Body of pancreas (tissue), 4 donors: ENCODE data around the gene SRSF12. TPM values are rescaled to one million over a fixed set of nuclear protein-coding genes. Genes with fewer than 3 reads are reported as not detected.

Experiments
- ATAC-seq: fragments of 150-250 bp; one replicate; pipeline ENCODE4 v1.9.1; 2016
- DNase-seq, 4 donors: peaks; one replicate each; pipeline ENCODE4 v3.0.0-alpha.2; 2019
- H3K27ac ChIP-seq, 4 donors: fragments of 200-600 bp; sonication (generic); 1 replicate in 3 of 4; 2 replicates in 1 of 4; pipeline versions ENCODE4 v1.5.1 to v1.6.1; 2016 to 2019; ENCODE audit warnings: mild to moderate bottlenecking in 1 of 4, mixed read lengths in 1 of 4, moderate library complexity in 1 of 4
- H3K27me3 ChIP-seq, 2 donors: fragments of 200-600 bp; sonication (generic); one replicate each; pipeline ENCODE4 v1.6.0; 2016; ENCODE audit warnings: mild to moderate bottlenecking in 1 of 2
- H3K36me3 ChIP-seq, 2 donors: fragments of 200-600 bp; sonication (generic); replicated peaks in 1 of 2; 2 replicates each; pipeline ENCODE4 v1.5.1; 2016; ENCODE audit warnings: low read depth in 2 of 2; ENCODE audit not compliant: insufficient read depth in 1 of 2
- H3K4me1 ChIP-seq: fragments of 200-600 bp; sonication (generic); one replicate; pipeline ENCODE4 v1.6.0; 2016
- H3K4me3 ChIP-seq, 2 donors: fragments of 200-600 bp; sonication (generic); 1 replicate in 1 of 2; 2 replicates in 1 of 2; pipeline ENCODE4 v1.5.1; 2016 to 2019
- H3K9me3 ChIP-seq, 3 donors: fragments of 200-600 bp; sonication (generic); 1 replicate in 2 of 3; 2 replicates in 1 of 3; pipeline ENCODE4 v1.5.1; 2016
- POLR2A ChIP-seq, 3 donors: fragments of 450-650 bp; IDR thresholded peaks; one replicate each; pipeline ENCODE4 v1.6.1; 2016; ENCODE audit warnings: antibody characterized with exemption in 3 of 3, mild to moderate bottlenecking in 2 of 3
- WGBS, 2 donors: methylation state at CpG; one replicate each; pipeline ENCODE4 v1.1.5; 2017; 5-methylcytosine and 5-hydroxymethylcytosine counted together
- intact Hi-C: fragments of 100-400 bp; cut with DNase I; formaldehyde crosslinking; loops from one replicate; pipeline ENCODE4 v1.15.1; 2023
- total RNA-seq, 2 donors: library from RNA; depleted of rRNA; stranded (reverse); fragments of >200 nt; gene quantifications; one replicate each; pipeline ENCODE4 v1.1.0, GENCODE V29; 2016
- TF ChIP-seq, protein P1 (sequence below), 7 experiments: fragments of 450-650 bp in 4 of 7; fragments of 200-600 bp in 3 of 7; sonication (generic) in 3 of 7; IDR thresholded peaks; one replicate each; pipeline ENCODE4 v1.5.1; 2016 to 2019; ENCODE audit warnings: antibody characterized with exemption in 7 of 7

The SRSF12 gene
- total RNA-seq, 2 donors from 2014 or later = 0.52 to 0.99 TPM

DNA sequence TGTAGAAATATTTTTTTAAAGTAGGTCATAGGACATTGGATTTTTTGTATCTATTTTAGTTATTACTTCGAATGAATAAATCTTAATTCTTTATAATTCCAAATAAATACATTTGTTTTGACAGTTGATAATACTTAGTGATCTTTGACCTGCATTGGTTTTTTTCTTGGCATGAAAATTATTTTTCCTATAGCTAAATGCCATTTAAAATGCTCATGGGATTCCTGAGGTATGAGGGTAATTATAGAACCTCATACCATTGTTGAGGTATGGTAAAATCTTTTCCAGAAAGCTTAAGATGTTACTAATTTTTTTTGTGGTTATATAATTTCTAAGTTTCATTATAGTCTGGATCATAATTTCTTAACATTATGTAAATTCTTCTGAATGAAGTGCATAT lies 36.3 kb upstream of the SRSF12 start:
- Histone ChIP-seq H3K9me3 (no peaks in the 10 kb centered on the region), H3K4me1 (peaks cover 10% of the 10 kb centered on the region), H3K4me3 (no peak overlapping the region), H3K27me3 (no peaks in the 10 kb centered on the region), H3K27ac (no peak overlapping the region), H3K36me3 (peaks cover 0 to 2% of the 10 kb centered on the region in 2 donors)
- DNase-seq = no peak
- ATAC-seq = no peak
- WGBS, 2 donors = 44 to 47% methylated on average over 1 of the region's 1 CpG
- no peak for TF ChIP-seq POLR2A (IDR thresholded peaks at IDR 0.05)
- TF ChIP-seq, protein P1, sequence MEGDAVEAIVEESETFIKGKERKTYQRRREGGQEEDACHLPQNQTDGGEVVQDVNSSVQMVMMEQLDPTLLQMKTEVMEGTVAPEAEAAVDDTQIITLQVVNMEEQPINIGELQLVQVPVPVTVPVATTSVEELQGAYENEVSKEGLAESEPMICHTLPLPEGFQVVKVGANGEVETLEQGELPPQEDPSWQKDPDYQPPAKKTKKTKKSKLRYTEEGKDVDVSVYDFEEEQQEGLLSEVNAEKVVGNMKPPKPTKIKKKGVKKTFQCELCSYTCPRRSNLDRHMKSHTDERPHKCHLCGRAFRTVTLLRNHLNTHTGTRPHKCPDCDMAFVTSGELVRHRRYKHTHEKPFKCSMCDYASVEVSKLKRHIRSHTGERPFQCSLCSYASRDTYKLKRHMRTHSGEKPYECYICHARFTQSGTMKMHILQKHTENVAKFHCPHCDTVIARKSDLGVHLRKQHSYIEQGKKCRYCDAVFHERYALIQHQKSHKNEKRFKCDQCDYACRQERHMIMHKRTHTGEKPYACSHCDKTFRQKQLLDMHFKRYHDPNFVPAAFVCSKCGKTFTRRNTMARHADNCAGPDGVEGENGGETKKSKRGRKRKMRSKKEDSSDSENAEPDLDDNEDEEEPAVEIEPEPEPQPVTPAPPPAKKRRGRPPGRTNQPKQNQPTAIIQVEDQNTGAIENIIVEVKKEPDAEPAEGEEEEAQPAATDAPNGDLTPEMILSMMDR (IDR thresholded peaks at IDR 0.05) = no peak
- intact Hi-C loops = no loop called here

DNA sequence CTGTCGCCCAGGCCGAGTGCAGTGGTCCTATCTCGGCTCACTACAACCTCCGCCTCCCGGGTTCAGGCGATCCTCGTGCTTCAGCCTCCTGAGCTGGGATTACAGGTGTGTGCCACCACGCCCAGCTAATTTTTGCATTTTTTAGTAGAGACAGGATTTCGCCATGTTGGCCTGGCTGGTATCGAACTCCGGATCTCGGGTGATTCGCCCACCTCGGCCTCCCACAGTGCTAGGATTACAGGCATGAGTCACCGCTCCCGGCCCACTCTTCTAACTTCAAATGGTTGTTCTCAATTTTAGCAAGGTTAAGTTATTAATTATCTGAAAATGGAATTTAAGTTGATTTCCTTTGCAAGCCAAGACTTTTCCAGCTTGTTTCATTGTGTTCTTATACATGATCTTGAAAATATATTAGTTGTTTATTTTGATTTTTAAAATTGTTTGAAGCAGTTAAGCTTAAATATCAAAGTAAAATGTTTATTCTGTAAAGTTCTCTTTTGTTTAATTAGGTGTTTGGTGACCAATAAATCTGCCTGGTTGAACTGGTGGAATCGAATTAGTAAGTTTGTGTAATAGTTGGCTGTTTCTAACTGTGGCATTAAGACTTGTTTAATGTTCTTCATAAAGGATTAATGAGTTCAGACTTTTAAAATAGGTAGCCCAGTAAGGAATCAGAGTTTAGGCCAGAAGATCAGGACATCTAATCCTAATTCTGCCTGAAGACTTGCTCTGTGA lies 30.3 kb upstream of the SRSF12 start:
- WGBS, 2 donors = 78 to 86% methylated on average over 16 to 17 of the region's 17 CpGs
- TF ChIP-seq, protein P1 (IDR thresholded peaks at IDR 0.05) = no peak
- TF ChIP-seq POLR2A (IDR thresholded peaks at IDR 0.05) = no peak
- Histone ChIP-seq H3K36me3 (no peaks in the 10 kb centered on the region), H3K27me3 (no peaks in the 10 kb centered on the region), H3K27ac (no peak overlapping the region), H3K4me3 (no peak overlapping the region), H3K4me1 (peaks cover 25% of the 10 kb centered on the region), H3K9me3 (no peaks in the 10 kb centered on the region)
- DNase-seq (no peak), ATAC-seq (no peak)
- intact Hi-C loops = no loop called here

DNA sequence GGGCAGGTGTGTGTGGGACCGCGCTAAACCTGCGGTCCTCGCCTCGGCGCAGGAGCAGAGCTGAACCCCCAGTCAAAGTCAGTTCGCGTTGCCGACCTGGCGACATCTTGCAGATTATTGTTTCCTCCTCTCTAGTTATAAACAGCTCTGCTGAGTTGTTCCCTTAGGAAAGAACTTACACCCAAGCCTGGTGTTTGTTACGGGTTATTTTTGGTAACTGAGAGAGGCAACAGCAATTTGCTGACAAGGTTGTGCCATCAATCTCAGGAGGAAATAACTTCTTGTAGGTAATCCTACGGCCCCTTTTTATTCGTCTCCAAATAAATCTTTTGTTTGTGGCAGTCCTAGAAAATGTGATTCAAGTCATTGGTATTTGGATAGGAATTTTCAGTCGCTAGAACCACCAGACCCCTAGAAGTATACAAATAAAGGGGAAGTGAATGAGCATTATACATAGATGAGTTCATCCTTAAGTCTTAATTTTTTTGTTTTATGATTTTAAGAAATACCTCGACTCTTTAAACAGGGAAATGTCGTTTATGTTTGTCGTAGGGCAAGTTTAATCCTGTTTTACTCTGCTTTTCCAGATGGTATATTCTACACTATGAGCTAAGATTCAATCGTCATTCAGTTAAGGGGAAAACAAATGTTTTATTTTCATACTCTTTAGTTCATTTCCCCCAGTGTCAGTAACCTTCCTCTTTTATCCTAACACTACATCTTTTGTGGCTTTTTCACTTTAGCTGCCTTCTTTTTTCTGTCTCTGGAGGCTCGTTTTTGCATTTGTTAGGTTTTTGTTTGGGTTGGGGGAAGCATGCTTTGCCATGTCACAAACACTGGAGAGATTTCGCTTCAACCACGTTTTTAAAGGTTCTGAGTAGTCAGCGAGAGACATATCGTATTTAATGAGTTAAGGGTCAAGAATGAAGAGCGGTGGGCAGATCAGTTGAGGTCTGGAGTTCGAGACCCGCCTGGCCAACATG lies 29.1 kb upstream of the SRSF12 start:
- DNase-seq (peak; percentile 21 to 60 (median 45)), ATAC-seq (peak; percentile 12)
- 19 to 22% methylated on average over 24 to 26 of the region's 26 CpGs for WGBS, 2 donors
- peak overlapping the region; percentile 50 to 76 for H3K4me3 ChIP-seq
- H3K36me3 ChIP-seq = no peaks in the 10 kb centered on the region
- H3K4me1 ChIP-seq = peaks cover 20% of the 10 kb centered on the region
- H3K9me3 ChIP-seq = no peaks in the 10 kb centered on the region
- TF ChIP-seq, protein P1 (IDR thresholded peaks at IDR 0.05) = no peak
- TF ChIP-seq POLR2A (IDR thresholded peaks at IDR 0.05) = no peak
- H3K27ac ChIP-seq = peak overlapping the region; percentile 82 to 96 (median 92)
- intact Hi-C loops = no loop called here
- H3K27me3 ChIP-seq = no peaks in the 10 kb centered on the region

DNA sequence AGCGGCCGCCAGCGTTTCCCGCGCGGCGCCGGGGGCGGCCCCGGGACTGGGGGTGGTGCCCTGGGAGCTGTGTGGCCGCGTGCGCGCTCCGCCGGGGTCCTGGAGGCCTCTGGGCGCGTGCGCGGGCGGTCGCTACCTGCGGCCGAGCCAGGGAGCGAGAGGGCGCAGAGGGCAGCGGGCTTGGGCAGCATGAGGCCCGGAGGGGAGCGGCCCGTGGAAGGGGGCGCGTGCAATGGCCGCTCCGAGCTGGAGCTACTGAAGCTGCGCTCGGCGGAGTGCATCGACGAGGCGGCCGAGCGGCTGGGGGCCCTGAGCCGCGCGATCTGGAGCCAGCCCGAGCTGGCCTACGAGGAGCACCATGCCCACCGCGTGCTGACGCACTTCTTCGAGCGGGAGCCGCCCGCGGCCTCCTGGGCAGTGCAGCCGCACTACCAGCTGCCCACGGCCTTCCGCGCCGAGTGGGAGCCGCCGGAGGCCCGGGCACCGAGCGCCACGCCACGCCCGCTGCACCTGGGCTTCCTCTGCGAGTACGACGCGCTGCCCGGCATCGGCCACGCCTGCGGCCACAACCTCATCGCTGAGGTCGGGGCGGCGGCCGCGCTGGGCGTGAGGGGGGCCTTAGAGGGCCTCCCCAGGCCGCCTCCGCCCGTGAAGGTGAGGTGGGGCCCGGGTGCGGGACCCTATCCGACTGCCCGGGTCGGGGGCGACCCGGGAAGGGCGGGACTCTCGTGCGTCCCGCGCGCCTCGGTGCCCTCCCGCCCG lies 28.3 kb upstream of the SRSF12 start, which contains the start of gene PM20D2:
Gene PM20D2, plus strand, starts transcription at position 100 of the 762 bp plus-strand sequence. Its CDS starts 90 bp downstream, at position 190.
- Histone ChIP-seq H3K4me3 (peak within 1 kb of the TSS; percentile 50 to 76), H3K4me1 (peaks cover 16% of the 10 kb centered on the region), H3K36me3 (no peaks in the 10 kb centered on the region), H3K9me3 (no peaks in the 10 kb centered on the region), H3K27me3 (no peaks in the 10 kb centered on the region), H3K27ac (peak within 1 kb of the TSS; percentile 82 to 96 (median 92))
- TF ChIP-seq, protein P1 (IDR thresholded peaks at IDR 0.05) = no peak
- peak; percentile 77 to 81 (median 80) for TF ChIP-seq POLR2A (IDR thresholded peaks at IDR 0.05)
- ATAC-seq = peak; percentile 85
- WGBS, 2 donors = 0% methylated on average over 16 to 96 of the region's 102 CpGs
- intact Hi-C loops = no loop called here
- DNase-seq = peak; percentile 72 to 84 (median 76)
